NT2/D1 (cell line): ENCODE data around the gene C5.

ENCODE experiments used
- SUZ12 ChIP-seq: IDR thresholded peaks from 2 replicates; pipeline ENCODE4 v1.6.1; 2011; ENCODE audit not compliant: insufficient read length, insufficient read depth; ENCODE audit errors: extremely low read depth
- YY1 ChIP-seq: IDR thresholded peaks from 2 replicates; pipeline ENCODE4 v1.6.1; 2011; ENCODE audit not compliant: insufficient read length, insufficient read depth

DNA sequence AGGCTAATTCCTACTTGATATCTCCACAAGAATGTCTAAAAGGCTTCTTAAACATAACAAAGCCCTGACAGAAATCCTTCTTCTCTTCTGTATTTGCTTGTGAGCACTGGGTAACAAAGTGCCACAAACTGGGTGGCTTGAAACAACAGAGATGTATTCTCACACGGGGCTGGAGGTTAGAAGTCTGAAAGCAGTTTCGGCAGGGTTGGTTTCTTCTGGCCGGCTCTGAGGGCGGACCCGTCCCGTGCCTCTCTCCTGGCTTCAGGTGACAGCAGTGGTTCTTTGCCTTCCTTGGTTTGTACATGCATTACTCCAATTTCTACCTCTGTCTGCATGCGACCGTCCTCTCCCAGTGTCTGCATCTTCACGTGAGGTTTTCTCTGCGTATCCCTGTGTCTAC is 109.5 kb downstream of the C5 start:
- TF ChIP-seq YY1 = no peak
- no peak for TF ChIP-seq SUZ12
